GM23248 (cell line): ENCODE data around the gene EMC8.

Source experiments
- EZH2 ChIP-seq: fragments of 200-600 bp; sonication (generic); IDR thresholded peaks from 2 replicates; pipeline ENCODE4 v1.6.1; 2018; ENCODE audit warnings: antibody characterized with exemption, mild to moderate bottlenecking; ENCODE audit not compliant: insufficient read depth, poor library complexity, severe bottlenecking
- EZH2phosphoT487 ChIP-seq: fragments of 200-600 bp; sonication (generic); IDR thresholded peaks from 2 replicates; pipeline ENCODE4 v1.6.1; 2018; ENCODE audit warnings: antibody characterized with exemption, moderate library complexity, mild to moderate bottlenecking, low read depth; ENCODE audit not compliant: insufficient read depth

DNA sequence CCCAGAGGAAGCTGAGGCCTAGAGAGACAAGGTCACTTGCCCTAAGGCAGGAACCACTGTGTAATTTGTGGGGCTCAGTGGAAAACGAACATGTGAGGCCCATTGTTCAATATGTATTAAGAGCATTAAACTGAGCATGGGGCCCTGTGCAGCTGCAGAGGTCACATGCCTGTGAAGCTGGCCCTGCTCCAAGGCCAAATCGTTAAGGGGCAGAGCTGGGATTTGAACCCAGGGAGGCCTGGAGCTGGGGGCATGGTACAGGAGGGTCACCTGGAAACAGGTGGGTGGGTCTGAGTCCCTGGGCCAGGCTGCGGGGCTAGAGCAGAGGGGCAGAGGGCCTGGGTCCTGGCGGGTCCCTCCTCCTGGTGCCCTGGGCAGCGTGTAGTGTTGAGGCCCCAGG lies 68.2 kb downstream of the EMC8 start:
- TF ChIP-seq EZH2 (no peak), EZH2phosphoT487 (no peak)
